DOHH2 (cell line): ENCODE measurements around the gene ZFAND3.

Experiments used
- H3F3A ChIP-seq: fragments of 200-600 bp; sonication (generic), shearing (Covaris generic); 2 replicates; pipeline ENCODE4 v1.6.0; 2016; ENCODE audit warnings: antibody characterized with exemption, mild to moderate bottlenecking; ENCODE audit not compliant: control insufficient read depth, insufficient read depth
- H3K27ac ChIP-seq: fragments of 200-600 bp; sonication (generic); 2 replicates; pipeline ENCODE4 v1.5.1; 2014; ENCODE audit warnings: low read depth, mild to moderate bottlenecking, low read length, moderate library complexity
- H3K27me3 ChIP-seq: fragments of 200-600 bp; sonication (generic); 2 replicates; pipeline ENCODE4 v1.6.1; 2014; ENCODE audit warnings: mild to moderate bottlenecking, low read length, mixed read lengths; ENCODE audit not compliant: control insufficient read depth
- H3K36me3 ChIP-seq: fragments of 200-600 bp; sonication (generic); 2 replicates; pipeline ENCODE4 v1.6.1; 2014; ENCODE audit warnings: mild to moderate bottlenecking, low read length, moderate library complexity, mixed read lengths; ENCODE audit not compliant: control insufficient read depth
- H3K4me1 ChIP-seq: fragments of 200-600 bp; sonication (generic); 2 replicates; pipeline ENCODE4 v1.6.1; 2014; ENCODE audit warnings: mild to moderate bottlenecking, low read length, mixed read lengths; ENCODE audit not compliant: control insufficient read depth
- H3K4me2 ChIP-seq: fragments of 200-600 bp; sonication (generic); 2 replicates; pipeline ENCODE4 v1.6.0; 2014; ENCODE audit warnings: mild to moderate bottlenecking, low read length, moderate library complexity
- H3K4me3 ChIP-seq: fragments of 200-600 bp; sonication (generic); 2 replicates; pipeline ENCODE4 v1.5.1; 2014; ENCODE audit warnings: mild to moderate bottlenecking, low read length, mixed read lengths
- H3K79me2 ChIP-seq: fragments of 200-600 bp; sonication (generic); 2 replicates; pipeline ENCODE4 v1.6.1; 2014; ENCODE audit warnings: mild to moderate bottlenecking, low read length, mixed read lengths; ENCODE audit not compliant: control insufficient read depth
- H3K9me2 ChIP-seq: fragments of 200-600 bp; sonication (generic); replicated peaks from 2 replicates; pipeline ENCODE4 v1.6.1; 2014; ENCODE audit warnings: mild to moderate bottlenecking, low read length, mixed read lengths; ENCODE audit not compliant: control insufficient read depth
- H3K9me3 ChIP-seq: fragments of 200-600 bp; sonication (generic); 2 replicates; pipeline ENCODE4 v1.6.1; 2014; ENCODE audit warnings: antibody characterized with exemption, low read length, mixed read lengths; ENCODE audit not compliant: control insufficient read depth, insufficient read depth
- H4K20me1 ChIP-seq: fragments of 200-600 bp; sonication (generic); 2 replicates; pipeline ENCODE4 v1.6.0; 2014; ENCODE audit warnings: low read depth, mild to moderate bottlenecking, antibody characterized with exemption, low read length, moderate library complexity; ENCODE audit not compliant: control insufficient read depth, insufficient read depth
- EZH2phosphoT487 ChIP-seq: fragments of 200-600 bp; sonication (generic); IDR thresholded peaks from 2 replicates; pipeline ENCODE4 v1.6.1; 2017; ENCODE audit warnings: borderline replicate concordance, mild to moderate bottlenecking, antibody characterized with exemption, low read length, moderate library complexity, mixed read lengths
- TF ChIP-seq, protein P1 (sequence below): fragments of 200-600 bp; sonication (generic); IDR thresholded peaks from one replicate; pipeline ENCODE4 v1.5.1; 2014; ENCODE audit warnings: antibody characterized with exemption, mild to moderate bottlenecking, low read depth, low read length; ENCODE audit not compliant: poor library complexity, severe bottlenecking

The ZFAND3 gene

DNA sequence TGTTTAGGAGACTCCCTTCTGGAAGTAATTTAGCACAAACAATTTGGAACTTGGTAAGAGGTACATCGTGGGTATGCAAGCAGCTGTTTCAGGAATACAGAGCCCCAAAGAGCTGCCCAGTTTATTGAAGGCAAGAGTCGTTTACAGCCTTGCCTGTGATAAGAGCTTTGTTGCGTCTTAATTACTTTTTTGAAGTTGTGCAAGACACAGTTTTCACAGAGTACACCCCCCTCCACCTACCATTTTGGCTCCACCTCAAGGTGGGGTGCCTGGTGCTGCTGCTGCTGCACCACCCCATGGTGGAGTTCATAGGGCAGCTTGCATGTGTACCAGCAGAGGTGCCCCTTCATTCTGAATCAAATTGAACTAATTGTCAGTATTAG lies 296.1 kb downstream of the ZFAND3 start:
- Histone ChIP-seq H3K4me2 (no peak overlapping the region), H3F3A (no peaks in the 10 kb centered on the region), H3K4me3 (no peak overlapping the region), H3K79me2 (no peaks in the 10 kb centered on the region), H3K4me1 (no peaks in the 10 kb centered on the region), H3K27me3 (no peaks in the 10 kb centered on the region), H4K20me1 (no peaks in the 10 kb centered on the region), H3K9me2 (no peaks in the 10 kb centered on the region), H3K27ac (no peak overlapping the region), H3K9me3 (no peaks in the 10 kb centered on the region), H3K36me3 (no peaks in the 10 kb centered on the region)
- no peak for TF ChIP-seq EZH2phosphoT487
- TF ChIP-seq, protein P1, sequence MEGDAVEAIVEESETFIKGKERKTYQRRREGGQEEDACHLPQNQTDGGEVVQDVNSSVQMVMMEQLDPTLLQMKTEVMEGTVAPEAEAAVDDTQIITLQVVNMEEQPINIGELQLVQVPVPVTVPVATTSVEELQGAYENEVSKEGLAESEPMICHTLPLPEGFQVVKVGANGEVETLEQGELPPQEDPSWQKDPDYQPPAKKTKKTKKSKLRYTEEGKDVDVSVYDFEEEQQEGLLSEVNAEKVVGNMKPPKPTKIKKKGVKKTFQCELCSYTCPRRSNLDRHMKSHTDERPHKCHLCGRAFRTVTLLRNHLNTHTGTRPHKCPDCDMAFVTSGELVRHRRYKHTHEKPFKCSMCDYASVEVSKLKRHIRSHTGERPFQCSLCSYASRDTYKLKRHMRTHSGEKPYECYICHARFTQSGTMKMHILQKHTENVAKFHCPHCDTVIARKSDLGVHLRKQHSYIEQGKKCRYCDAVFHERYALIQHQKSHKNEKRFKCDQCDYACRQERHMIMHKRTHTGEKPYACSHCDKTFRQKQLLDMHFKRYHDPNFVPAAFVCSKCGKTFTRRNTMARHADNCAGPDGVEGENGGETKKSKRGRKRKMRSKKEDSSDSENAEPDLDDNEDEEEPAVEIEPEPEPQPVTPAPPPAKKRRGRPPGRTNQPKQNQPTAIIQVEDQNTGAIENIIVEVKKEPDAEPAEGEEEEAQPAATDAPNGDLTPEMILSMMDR: no peak

DNA sequence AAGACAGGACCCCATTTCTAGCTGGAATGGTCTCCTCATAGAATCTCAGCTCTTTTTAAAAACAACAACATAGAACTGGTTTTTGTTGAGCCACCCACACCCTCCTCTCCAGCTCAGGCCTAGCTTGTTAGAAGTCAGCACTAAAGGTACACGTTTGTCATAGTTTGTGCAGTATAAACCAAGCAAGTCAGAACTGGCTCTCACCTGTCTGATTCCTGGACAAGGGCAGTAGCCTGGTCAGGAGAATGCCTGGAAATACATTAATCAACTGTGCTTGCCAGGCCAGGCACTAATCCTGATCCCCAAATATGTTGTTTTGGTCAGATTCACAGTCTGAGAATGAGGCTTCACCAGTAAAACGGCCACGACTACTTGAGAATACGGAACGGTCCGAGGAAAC lies 296.7 kb downstream of the ZFAND3 start:
- H3K27me3 ChIP-seq: no peaks in the 10 kb centered on the region
- no peaks in the 10 kb centered on the region for H3K9me2 ChIP-seq
- H3F3A ChIP-seq: no peaks in the 10 kb centered on the region
- H3K4me1 ChIP-seq: no peaks in the 10 kb centered on the region
- no peaks in the 10 kb centered on the region for H3K79me2 ChIP-seq
- TF ChIP-seq EZH2phosphoT487: no peak
- TF ChIP-seq, protein P1: no peak
- no peaks in the 10 kb centered on the region for H3K9me3 ChIP-seq
- H4K20me1 ChIP-seq: no peaks in the 10 kb centered on the region
- H3K27ac ChIP-seq: no peak overlapping the region
- no peak overlapping the region for H3K4me3 ChIP-seq
- H3K36me3 ChIP-seq: no peaks in the 10 kb centered on the region
- H3K4me2 ChIP-seq: no peak overlapping the region

DNA sequence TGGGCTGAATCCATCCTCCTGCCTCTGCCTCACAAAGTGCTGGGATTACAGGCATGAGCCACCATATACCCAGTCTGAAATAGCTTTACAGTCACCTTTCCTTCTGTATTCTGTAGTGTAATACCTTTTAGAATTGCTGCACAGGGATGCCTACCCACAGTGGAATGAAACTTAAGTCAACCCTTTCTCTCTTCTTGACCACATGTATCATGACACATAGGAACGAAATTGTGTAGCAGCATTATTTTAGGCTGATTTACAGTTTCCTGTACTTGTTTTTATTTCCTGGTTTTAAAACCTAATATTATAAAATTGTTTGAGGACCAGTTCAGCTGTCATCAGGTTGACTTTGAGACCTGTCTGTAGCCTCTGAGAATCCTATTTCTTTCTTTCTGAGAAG lies 297.8 kb downstream of the ZFAND3 start:
- Histone ChIP-seq H3K4me3 (no peak overlapping the region), H3K4me1 (no peaks in the 10 kb centered on the region), H3K27me3 (no peaks in the 10 kb centered on the region), H3K27ac (no peak overlapping the region), H3K9me3 (no peaks in the 10 kb centered on the region), H3K36me3 (no peaks in the 10 kb centered on the region), H4K20me1 (no peaks in the 10 kb centered on the region), H3K79me2 (no peaks in the 10 kb centered on the region), H3K4me2 (no peak overlapping the region), H3F3A (no peaks in the 10 kb centered on the region), H3K9me2 (no peaks in the 10 kb centered on the region)
- TF ChIP-seq, protein P1: no peak
- TF ChIP-seq EZH2phosphoT487: no peak
